BJ (cell line): ENCODE measurements around the gene RNF4. TPM values are rescaled to one million over a fixed set of nuclear protein-coding genes. Genes with fewer than 3 reads are reported as not detected.

Experiments used
- CTCF ChIA-PET: fragments of 350-600 bp; formaldehyde crosslinking; extraction: SDS; loops from one replicate; lab custom pipeline; 2021; ENCODE audit warnings: antibody characterized with exemption, inconsistent platforms; lab: Yijun Ruan, JAX
- POLR2A ChIA-PET: fragments of 300-600 bp; sonication (Branson Sonifier 250); formaldehyde crosslinking; extraction: SDS; loops from one replicate; lab custom pipeline; 2021; ENCODE audit warnings: antibody characterized with exemption; lab: Charles Lee
- DNase-seq: peaks from one replicate; pipeline ENCODE4 v3.0.0-alpha.2; 2011; ENCODE audit warnings: low read depth
- H3K27me3 ChIP-seq: 2 replicates; pipeline ENCODE4 v1.6.0; 2011; ENCODE audit warnings: low read length; ENCODE audit not compliant: control insufficient read depth, insufficient read depth
- H3K36me3 ChIP-seq: 2 replicates; pipeline ENCODE4 v1.5.1; 2011; ENCODE audit warnings: low read length; ENCODE audit not compliant: control insufficient read depth, insufficient read depth
- H3K4me3 ChIP-seq: 2 replicates; pipeline ENCODE4 v1.5.1; 2011; ENCODE audit warnings: low read depth, mild to moderate bottlenecking, control low read depth, low read length
- CTCF ChIP-seq: IDR thresholded peaks from 2 replicates; pipeline ENCODE4 v1.5.1; 2011; ENCODE audit warnings: low read depth, mild to moderate bottlenecking, control low read depth, inconsistent platforms, low read length, moderate library complexity; ENCODE audit not compliant: insufficient read depth
- polyA plus RNA-seq: library from polyadenylated mRNA; depleted of rRNA; stranded (reverse); fragments of >200 nt; gene quantifications from 2 replicates; pipeline ENCODE4 v1.2.3, GENCODE V29; 2011; rRNA removed

Gene RNF4
- polyA plus RNA-seq, 1 experiment, result 107 TPM

- Histone ChIP-seq H3K27me3 (no peaks in the 10 kb centered on the region), H3K4me3 (no peak overlapping the region), H3K36me3 (no peaks in the 10 kb centered on the region)
- no peak for DNase-seq
- TF ChIP-seq CTCF, result no peak
- POLR2A ChIA-PET, result no interaction called here
- CTCF ChIA-PET, result no interaction called here
Measured at GRCh38 chr4:2551118-2551517, 82.2 kb downstream of the RNF4 start.

GRCh38 chr4:2552806-2553205 lies 83.9 kb downstream of the RNF4 start:
- H3K36me3 ChIP-seq, result no peaks in the 10 kb centered on the region
- DNase-seq, result no peak
- no peaks in the 10 kb centered on the region for H3K27me3 ChIP-seq
- no peak for TF ChIP-seq CTCF
- ChIA-PET POLR2A (no interaction called here), CTCF (no interaction called here)
- H3K4me3 ChIP-seq, result no peak overlapping the region

- DNase-seq, result no peak
- no peak for TF ChIP-seq CTCF
- no peaks in the 10 kb centered on the region for H3K27me3 ChIP-seq
- H3K4me3 ChIP-seq, result no peak overlapping the region
- peaks cover 3% of the 10 kb centered on the region; the same call in 1 of the 2 replicates for H3K36me3 ChIP-seq
- ChIA-PET POLR2A (no interaction called here), CTCF (no interaction called here)
Measured at GRCh38 chr4:2558301-2558700, 89.4 kb downstream of the RNF4 start.

GRCh38 chr4:2560167-2560566 lies 91.3 kb downstream of the RNF4 start:
- H3K4me3 ChIP-seq, result no peak overlapping the region
- no peak for TF ChIP-seq CTCF
- ChIA-PET CTCF (interaction anchor here (1.0 kb wide), 1 partner anchor 22 kb away, joined by 3 read pairs; no protein-coding TSS in a partner anchor), POLR2A (no interaction called here)
- H3K36me3 ChIP-seq, result peaks cover 3% of the 10 kb centered on the region; the same call in 1 of the 2 replicates
- H3K27me3 ChIP-seq, result no peaks in the 10 kb centered on the region
- DNase-seq, result no peak

Other genes starting within 250 kb of the RNF4 start
- gene HAUS3, start 227.0 kb upstream of the RNF4 start, polyA plus RNA-seq, result 1.9 and 4.0 TPM in 2 replicates
- gene POLN, start 227.0 kb upstream of the RNF4 start, polyA plus RNA-seq, result 0.91 and 1.5 TPM in 2 replicates
- gene MXD4, start 207.0 kb upstream of the RNF4 start, polyA plus RNA-seq, result 37.5 and 58.3 TPM in 2 replicates
- 3.5 and 4.4 TPM in 2 replicates for gene ZFYVE28, start 50.5 kb upstream of the RNF4 start, polyA plus RNA-seq
- not detected in 2 replicates for gene CFAP99, start 50.2 kb upstream of the RNF4 start, polyA plus RNA-seq
- 5.5 and 5.9 TPM in 2 replicates for gene FAM193A, start 67.5 kb downstream of the RNF4 start, polyA plus RNA-seq